Measurements from ENCODE around the gene BRDT.

- peak; percentile 83 for TF ChIP-seq CTCF (conservative IDR thresholded peaks at IDR 0.05; ENCODE audit: low read depth, low read length)
- TF ChIP-seq EZH2 (IDR thresholded peaks at IDR 0.05; ENCODE audit: low read length, unreplicated experiment), result no peak
- no peak for TF ChIP-seq EZH2phosphoT487 (IDR thresholded peaks at IDR 0.05; ENCODE audit: borderline replicate concordance, low read length)
Observed at GRCh38 chr1:91997607-91998195, 48.5 kb downstream of the BRDT start.
